NCI-H146 (cell line): Measurements from ENCODE around the gene TNKS2.
"Not testable (repeated sequence)": the region's sequence is repeated elsewhere in the genome, so short reads cannot be mapped to it uniquely, and the experiment has no call there.

Experiments
- DNase-seq: peaks from one replicate; lab custom pipeline; 2025; lab: John Stamatoyannopoulos, UW

The TNKS2 gene

GRCh38 chr10:91796331-91797047 lies 1.7 kb upstream of the TNKS2 start:
- DNase-seq: peak; percentile 56

DNA sequence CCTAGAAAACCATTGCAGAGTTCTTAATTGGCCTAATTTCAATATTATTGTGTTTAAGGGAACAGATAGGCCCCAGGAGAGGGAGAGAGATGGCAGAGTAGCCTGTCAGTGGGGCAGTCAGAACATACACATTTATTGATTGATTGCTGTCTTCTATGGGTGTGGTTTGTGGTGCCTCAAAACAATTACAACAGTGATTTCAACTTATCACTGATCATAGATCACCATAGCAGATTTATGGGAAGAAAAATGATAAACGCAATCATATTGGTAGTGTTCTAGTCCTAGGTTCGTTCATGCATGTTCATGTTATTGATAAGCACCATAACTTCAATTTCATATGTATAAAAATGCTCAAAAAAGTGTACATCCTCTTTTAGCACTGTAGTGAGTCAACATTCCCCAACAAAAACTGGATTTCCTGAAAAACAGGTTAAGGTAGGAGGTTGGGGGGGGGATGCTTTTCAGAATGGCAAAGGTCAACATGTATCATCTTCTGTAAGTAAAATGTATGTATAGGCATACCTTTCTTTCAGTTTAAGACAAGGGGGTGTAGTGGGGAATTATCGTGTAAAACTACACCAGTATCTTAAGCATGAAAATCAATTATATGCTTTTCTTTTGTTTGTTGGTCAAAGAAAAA lies 1.1 kb upstream of the TNKS2 start:
- peak; percentile 3 for DNase-seq

DNA sequence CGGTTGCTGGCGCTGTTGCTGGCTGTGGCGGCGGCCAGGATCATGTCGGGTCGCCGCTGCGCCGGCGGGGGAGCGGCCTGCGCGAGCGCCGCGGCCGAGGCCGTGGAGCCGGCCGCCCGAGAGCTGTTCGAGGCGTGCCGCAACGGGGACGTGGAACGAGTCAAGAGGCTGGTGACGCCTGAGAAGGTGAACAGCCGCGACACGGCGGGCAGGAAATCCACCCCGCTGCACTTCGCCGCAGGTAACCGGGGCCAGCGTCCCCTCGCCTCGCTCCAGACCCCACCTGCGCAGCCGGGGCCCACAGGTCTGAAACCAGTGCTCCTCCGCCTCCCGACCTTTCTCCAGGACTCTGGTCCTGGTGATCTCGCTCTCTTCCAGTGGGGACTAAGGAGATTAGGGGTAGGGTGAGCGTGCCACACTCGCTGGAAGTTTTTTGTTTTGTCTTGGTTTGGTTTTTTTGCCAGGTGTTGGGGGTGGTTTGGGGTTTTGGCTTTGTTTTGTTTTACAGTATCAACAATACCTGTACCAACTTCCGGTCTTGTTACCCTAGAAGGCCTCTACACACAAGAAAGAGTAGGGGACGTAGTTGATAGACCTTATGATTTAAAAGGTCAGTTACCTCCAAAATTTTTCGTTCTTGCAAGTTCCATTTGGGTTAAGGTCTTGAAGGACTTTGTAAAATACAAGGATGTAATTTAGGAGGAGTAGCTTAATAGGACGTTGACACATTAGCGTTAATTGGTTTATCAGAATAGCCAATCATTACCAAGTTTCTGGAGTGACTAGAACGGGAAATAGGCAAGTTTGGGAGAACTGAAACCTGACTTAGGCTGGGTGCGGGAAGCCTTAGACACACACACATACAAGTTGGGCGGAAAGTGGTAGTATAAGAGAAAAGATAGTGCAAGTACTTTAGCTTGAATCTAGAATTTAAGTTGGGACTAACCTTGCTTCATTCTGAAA lies 704 bp downstream of the TNKS2 start:
- peak; percentile 66 for DNase-seq

DNA sequence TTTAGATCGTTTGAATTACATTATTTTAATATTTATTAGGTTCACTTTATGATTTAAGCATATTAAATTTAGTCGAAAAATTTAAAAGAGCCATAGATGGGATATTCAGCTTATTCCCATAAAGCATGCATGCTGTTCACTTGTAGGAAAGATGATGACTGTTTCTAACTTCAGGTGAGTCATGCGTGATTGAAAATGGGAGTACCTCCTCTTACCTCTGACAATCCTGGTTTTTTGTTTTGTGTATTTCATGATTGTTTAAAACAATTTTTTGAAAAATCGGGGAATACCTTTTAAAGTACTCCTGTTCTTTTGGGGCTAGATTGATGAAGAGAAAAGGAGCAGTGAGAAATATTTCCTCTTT lies 1.4 kb downstream of the TNKS2 start:
- no peak for DNase-seq

DNA sequence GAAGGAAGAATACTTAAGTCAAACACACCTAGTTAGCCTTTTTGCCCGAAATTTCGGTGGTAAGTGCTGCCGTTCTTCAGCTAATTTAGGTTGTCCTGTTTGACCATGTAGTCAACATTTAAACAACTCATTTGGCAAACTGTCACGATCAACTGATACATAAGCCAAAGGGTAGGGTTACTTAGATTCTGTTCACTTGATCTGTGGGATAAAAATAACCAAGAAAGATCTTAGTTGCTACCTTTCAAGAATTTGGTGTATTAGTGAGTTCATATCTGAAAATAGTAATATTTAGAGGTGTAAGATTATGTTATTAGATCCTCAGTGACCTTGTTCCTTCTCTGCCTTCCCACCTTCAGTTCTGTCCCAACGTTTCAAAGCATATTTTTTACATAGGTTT lies 2.0 kb downstream of the TNKS2 start:
- no peak for DNase-seq

DNA sequence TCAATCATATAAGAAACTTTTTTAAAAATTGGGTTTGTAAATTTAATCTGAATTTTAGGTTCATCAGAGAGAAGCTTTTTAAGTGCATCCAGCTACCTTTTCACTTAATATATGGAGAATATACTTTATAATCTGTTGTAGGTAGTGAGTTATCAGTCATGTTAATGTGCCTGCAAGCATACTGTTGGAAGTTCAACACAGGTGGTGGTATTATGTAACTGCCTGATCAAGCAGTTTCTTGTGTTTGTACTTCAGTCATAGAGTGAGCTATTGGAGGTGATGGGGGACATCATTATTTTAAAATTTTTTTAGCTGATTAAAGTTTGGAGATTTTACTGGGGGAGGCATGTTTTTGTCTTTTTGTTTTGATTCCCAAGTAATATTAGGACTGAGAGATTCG lies 2.5 kb downstream of the TNKS2 start:
- DNase-seq: no peak

GRCh38 chr10:91803386-91804125 lies 5.3 kb downstream of the TNKS2 start:
- DNase-seq: no peak

- no peak for DNase-seq
These were observed 5.9 kb downstream of the TNKS2 start for GRCh38 chr10:91804126-91804510.

- DNase-seq: no peak
These were observed 7.0 kb downstream of the TNKS2 start for GRCh38 chr10:91805110-91805838.

DNA sequence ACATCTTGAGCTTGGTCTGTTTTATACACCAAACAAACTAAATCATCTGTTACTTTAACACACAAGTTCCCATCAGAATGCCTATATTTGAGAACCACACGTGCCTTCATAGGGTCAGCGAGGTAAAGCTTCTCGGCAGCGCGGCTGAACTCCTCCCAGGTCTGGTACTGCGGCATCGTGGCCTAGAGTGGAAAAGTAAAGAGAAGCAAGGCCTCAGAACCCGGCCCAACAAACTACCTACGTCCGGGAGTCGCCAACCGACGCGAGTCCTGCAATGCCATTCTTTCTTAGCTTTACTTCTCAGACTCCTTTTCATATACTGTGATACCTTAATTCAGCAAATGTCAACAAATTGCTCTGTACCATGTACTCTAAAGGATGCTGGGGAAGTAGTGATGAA lies 9.0 kb downstream of the TNKS2 start:
- DNase-seq: not testable (repeated sequence)

DNA sequence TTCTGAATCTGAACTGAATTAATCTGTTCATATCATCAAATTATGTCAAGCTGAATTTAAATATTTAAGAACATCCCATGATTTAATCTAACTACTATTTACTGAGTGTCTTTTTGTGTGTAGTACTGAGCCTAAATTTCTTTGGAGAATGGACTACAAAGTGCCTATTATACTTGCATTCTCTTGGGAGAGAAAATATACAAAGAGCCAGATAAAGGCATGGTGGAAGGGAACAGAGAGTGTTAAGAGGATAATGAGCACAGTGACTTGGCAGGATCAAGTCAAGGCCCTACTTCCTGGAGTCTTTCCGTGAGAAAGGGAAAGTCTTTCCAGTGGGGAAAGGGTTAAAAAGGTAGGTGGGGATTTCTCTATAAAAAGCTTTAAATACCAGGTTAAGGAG lies 15.0 kb downstream of the TNKS2 start:
- no peak for DNase-seq

GRCh38 chr10:91816981-91817380 lies 18.8 kb downstream of the TNKS2 start:
- no peak for DNase-seq

DNA sequence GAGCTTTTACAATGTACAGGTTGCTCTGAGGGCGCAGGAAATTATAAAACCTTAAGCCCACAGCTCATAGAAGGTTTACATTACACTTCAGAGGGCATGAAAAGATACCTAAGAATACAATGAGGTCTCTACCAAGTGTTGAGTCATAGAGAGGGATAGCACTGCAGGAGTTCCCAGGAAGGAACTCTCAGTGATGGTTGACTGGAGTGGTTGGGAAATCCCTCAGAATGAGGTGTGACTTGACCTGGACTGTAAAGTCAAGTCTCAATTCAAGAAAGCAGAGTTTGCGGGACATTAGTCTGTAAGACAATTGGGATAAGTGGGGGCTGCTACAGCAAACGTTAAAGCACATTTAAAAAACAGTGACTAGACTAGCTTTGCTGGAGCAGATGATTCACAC lies 21.9 kb downstream of the TNKS2 start:
- no peak for DNase-seq

DNA sequence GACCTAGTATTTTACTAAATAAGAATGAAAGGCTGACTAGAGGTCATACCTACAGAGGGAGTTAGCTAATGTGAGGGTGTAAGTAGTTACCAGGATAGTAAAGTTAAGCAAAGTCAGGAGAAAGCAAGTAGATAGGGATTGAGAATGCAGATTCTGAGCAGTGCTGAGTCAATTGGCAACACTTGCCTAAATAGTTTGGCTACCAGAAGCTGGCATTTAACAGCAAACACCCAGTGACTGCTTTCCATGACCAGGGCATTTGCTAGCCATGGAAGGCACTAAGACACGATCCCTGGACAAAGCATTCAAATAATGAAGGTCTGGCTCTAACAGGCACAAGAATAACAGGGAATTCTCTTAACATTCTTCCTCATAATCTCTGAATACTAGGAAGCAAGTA lies 25.9 kb downstream of the TNKS2 start:
- DNase-seq: no peak

DNA sequence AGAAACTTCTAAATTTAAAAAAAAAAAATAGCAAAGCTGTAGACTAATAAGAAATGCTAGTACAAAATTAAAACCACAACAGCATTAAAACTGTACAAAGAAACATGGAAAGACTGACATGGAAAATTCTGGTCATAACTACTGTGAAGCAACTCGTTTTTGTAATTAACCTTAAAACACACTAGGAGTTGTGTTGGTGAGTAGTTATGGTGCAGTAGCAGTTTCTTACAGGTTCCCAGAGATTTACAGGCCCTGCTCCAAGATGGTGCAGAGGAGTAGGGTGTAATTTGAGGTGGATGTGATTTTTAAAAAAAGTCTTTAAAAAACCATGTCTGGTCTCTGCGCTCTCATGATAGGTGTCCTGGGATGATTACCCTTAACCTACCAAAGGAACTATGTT lies 31.0 kb downstream of the TNKS2 start:
- no peak for DNase-seq

- DNase-seq: peak; percentile 85
These were observed 40.0 kb downstream of the TNKS2 start for GRCh38 chr10:91838199-91838598.

DNA sequence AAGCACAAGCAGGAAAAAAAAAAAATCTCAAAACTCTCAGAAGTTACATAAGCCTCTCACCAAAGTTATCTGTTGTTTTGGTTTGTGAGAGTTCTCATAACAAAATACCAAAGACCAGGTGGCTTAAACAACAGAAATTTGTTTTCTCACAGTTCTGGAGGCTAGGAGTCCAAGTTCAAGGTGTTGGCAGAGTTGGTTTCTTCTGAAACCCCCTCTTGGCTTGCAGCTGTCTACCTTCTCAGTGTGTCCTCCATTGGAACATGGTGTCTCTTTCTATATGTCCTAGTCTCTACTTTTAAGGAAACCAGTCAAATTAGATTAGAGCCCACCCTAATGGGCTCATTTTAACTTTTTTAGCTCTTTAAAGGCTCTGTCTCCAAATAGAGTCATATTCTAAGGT lies 44.9 kb downstream of the TNKS2 start:
- DNase-seq: no peak

DNA sequence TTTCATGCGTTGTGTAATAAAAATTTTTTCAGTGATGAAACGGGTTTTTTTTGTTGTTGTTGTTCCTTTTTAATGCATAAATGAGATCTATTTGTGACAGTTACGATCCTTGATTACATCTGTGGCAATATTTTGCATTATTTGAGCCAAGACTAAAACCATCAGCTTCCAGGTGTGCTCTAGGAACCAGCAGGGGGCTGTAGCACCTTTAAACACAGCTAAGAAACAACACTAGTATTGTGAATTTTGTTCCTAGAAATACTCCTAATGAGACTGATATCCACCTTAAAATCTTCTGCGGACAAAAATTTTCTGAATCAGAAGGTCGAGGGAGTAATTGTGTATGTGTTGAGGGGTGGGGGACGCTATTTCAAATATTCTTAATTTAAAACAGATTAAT lies 58.4 kb downstream of the TNKS2 start:
- DNase-seq: peak; percentile 5

GRCh38 chr10:91860885-91861284 lies 62.7 kb downstream of the TNKS2 start:
- DNase-seq: no peak

- DNase-seq: no peak
These were observed 65.9 kb downstream of the TNKS2 start for GRCh38 chr10:91864099-91864498.

DNA sequence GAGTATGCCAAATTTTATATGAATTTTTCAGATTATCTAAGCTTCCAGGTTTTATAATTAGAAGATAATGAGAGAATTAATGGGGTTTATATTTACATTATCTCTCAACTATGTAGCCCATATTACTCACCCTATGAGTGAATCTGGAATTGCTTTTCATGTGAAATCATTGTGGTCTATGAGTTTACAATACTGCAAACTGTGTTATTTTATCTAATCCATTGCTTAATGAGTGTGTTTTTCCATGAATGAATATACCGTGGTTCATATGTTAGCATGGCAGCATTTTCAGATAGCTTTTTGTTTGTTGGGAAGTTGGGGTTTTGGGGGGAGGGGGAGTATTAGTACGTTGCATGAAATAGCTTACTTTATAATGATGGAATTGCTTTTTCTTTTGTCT lies 66.5 kb downstream of the TNKS2 start:
- no peak for DNase-seq
